OCI-LY7 (cell line): Measurements from ENCODE around the gene PCDHGA1. TPM values are rescaled to one million over a fixed set of nuclear protein-coding genes. Genes with fewer than 3 reads are reported as not detected.

Experiments
- BruUV-seq: library from RNA; stranded (reverse); fragments of 400-500 nt; replicated peaks from 2 replicates; lab custom pipeline; 2021; lab: Mats Ljungman, UMichigan
- CTCF ChIA-PET: fragments of 300-600 bp; sonication (Branson Sonifier 250); formaldehyde crosslinking; loops from one replicate; lab custom pipeline; 2022; ENCODE audit warnings: antibody characterized with exemption; ENCODE audit not compliant: unreplicated experiment; lab: Charles Lee
- POLR2A ChIA-PET: fragments of 300-600 bp; sonication (Branson Sonifier 250); formaldehyde crosslinking; loops from one replicate; lab custom pipeline; 2022; ENCODE audit warnings: antibody characterized with exemption; lab: Charles Lee
- DNase-seq: peaks from one replicate; pipeline ENCODE4 v3.0.0-alpha.2; 2015; ENCODE audit warnings: low spot score
- H2AFZ ChIP-seq: fragments of 200-600 bp; sonication (generic), shearing (Covaris generic); 2 replicates; pipeline ENCODE4 v1.6.1; 2014; ENCODE audit warnings: mild to moderate bottlenecking, antibody characterized with exemption, low read length, moderate library complexity
- H3K27ac ChIP-seq: fragments of 200-600 bp; sonication (generic); 2 replicates; pipeline ENCODE4 v1.5.1; 2014; ENCODE audit warnings: mixed run types, low read depth, mild to moderate bottlenecking, moderate library complexity, low read length, inconsistent platforms; ENCODE audit not compliant: poor library complexity, severe bottlenecking
- H3K36me3 ChIP-seq: fragments of 200-600 bp; sonication (generic); 2 replicates; pipeline ENCODE4 v1.6.1; 2014; ENCODE audit warnings: mild to moderate bottlenecking, antibody characterized with exemption, low read length, moderate library complexity, mixed read lengths; ENCODE audit not compliant: insufficient read depth
- H3K4me1 ChIP-seq: fragments of 200-600 bp; sonication (generic); 2 replicates; pipeline ENCODE4 v1.5.1; 2014; ENCODE audit warnings: mild to moderate bottlenecking, low read length; ENCODE audit not compliant: insufficient read depth, poor library complexity, severe bottlenecking
- H3K4me2 ChIP-seq: fragments of 200-600 bp; sonication (generic); 2 replicates; pipeline ENCODE4 v1.6.1; 2014; ENCODE audit warnings: mild to moderate bottlenecking, low read length
- H3K4me3 ChIP-seq: fragments of 200-600 bp; sonication (generic); 2 replicates; pipeline ENCODE4 v1.5.1; 2014; ENCODE audit warnings: mild to moderate bottlenecking, low read depth, low read length; ENCODE audit not compliant: poor library complexity, severe bottlenecking
- H3K79me2 ChIP-seq: fragments of 200-600 bp; sonication (generic); 2 replicates; pipeline ENCODE4 v1.6.1; 2016; ENCODE audit warnings: low read depth, mild to moderate bottlenecking, low read length, moderate library complexity, mixed read lengths; ENCODE audit not compliant: insufficient read depth
- H3K9me2 ChIP-seq: fragments of 200-600 bp; sonication (generic); 2 replicates; pipeline ENCODE4 v1.6.1; 2016; ENCODE audit warnings: mild to moderate bottlenecking, low read length, mixed read lengths; ENCODE audit not compliant: insufficient read depth
- H3K9me3 ChIP-seq: fragments of 200-600 bp; sonication (generic); 2 replicates; pipeline ENCODE4 v1.6.1; 2014; ENCODE audit warnings: mild to moderate bottlenecking, mixed run types, low read length, mixed read lengths
- H4K20me1 ChIP-seq: fragments of 200-600 bp; sonication (generic); 2 replicates; pipeline ENCODE4 v1.6.1; 2014; ENCODE audit warnings: mild to moderate bottlenecking, antibody characterized with exemption, low read length, moderate library complexity, mixed read lengths; ENCODE audit not compliant: insufficient read depth
- CTCF ChIP-seq: fragments of 200-600 bp; sonication (generic); conservative IDR thresholded peaks from 2 replicates; pipeline ENCODE4 v1.5.1; 2014; ENCODE audit warnings: mild to moderate bottlenecking, antibody characterized with exemption, low read length, moderate library complexity, mixed read lengths
- EZH2phosphoT487 ChIP-seq: fragments of 200-600 bp; sonication (generic); IDR thresholded peaks from 2 replicates; pipeline ENCODE4 v1.6.1; 2018; ENCODE audit warnings: low read depth, borderline replicate concordance, mild to moderate bottlenecking, mixed run types, antibody characterized with exemption, low read length, moderate library complexity, mixed read lengths
- intact Hi-C: fragments of 100-400 bp; cut with micrococcal nuclease; formaldehyde crosslinking; loops from one replicate; pipeline ENCODE4 v1.10.0; 2022; ENCODE audit not compliant: unreplicated experiment
- total RNA-seq, 2 experiments: library from RNA; depleted of rRNA in 1 of 2; stranded (reverse); fragments of >200 nt in 1 of 2; shearing (Covaris generic) in 1 of 2; gene quantifications; 2 replicates each; pipeline ENCODE4 v1.2.3, GENCODE V29; 2014 to 2022

PCDHGA1 gene
- total RNA-seq, 2 experiments from 2014 or later, result 1.3 to 1.9 TPM

- ChIA-PET CTCF (interaction anchor here (1.0 to 2.0 kb wide), 3 partner anchors 18 to 71 kb away, joined by 3 to 5 read pairs (median 3); no protein-coding TSS in a partner anchor), POLR2A (interaction anchor here (1.4 to 3.2 kb wide), 5 partner anchors 11 to 522 kb away, joined by 3 to 29 read pairs (median 3); partner anchors contain the start of gene PCDHGA1)
- H3K36me3 ChIP-seq, result peaks cover 62% of the 10 kb centered on the region
- H3K27ac ChIP-seq, result no peak overlapping the region
- BruUV-seq, result no TSS peak
- peaks cover 34% of the 10 kb centered on the region for H3K4me1 ChIP-seq
- peak overlapping the region; percentile 79 for H3K4me2 ChIP-seq
- peak overlapping the region; percentile 96 for H3K4me3 ChIP-seq
- H3K79me2 ChIP-seq, result peaks cover 69% of the 10 kb centered on the region
- H3K9me2 ChIP-seq, result no peaks in the 10 kb centered on the region
- no peaks in the 10 kb centered on the region for H4K20me1 ChIP-seq
- intact Hi-C loops, result no loop called here
- no peak for DNase-seq
- H2AFZ ChIP-seq, result no peak overlapping the region
- TF ChIP-seq EZH2phosphoT487 (no peak), CTCF (no peak)
- peaks cover 51% of the 10 kb centered on the region for H3K9me3 ChIP-seq
Observed at GRCh38 chr5:141319202-141319601, 11.1 kb upstream of the PCDHGA1 start.

- DNase-seq, result no peak
- intact Hi-C loops, result loop anchor here (10.0 kb wide), 1 partner anchor 785 kb away; the partner anchor contains the start of gene NDFIP1
- ChIA-PET POLR2A (interaction anchor here (0.6 to 3.2 kb wide), 16 partner anchors 8 to 1037 kb away, joined by 3 to 29 read pairs (median 4); partner anchors contain the start of gene PCDHGA1), CTCF (interaction anchor here (0.6 to 2.0 kb wide), 9 partner anchors 8 to 194 kb away, joined by 3 to 5 read pairs (median 3); partner anchors contain the start of gene PCDHGA1)
- peaks cover 34% of the 10 kb centered on the region for H3K4me1 ChIP-seq
- no TSS peak for BruUV-seq
- peak overlapping the region; percentile 79 for H3K4me2 ChIP-seq
- no peak for TF ChIP-seq CTCF
- TF ChIP-seq EZH2phosphoT487, result no peak
- H4K20me1 ChIP-seq, result no peaks in the 10 kb centered on the region
- peaks cover 49% of the 10 kb centered on the region for H3K9me3 ChIP-seq
- peaks cover 64% of the 10 kb centered on the region for H3K79me2 ChIP-seq
- H3K4me3 ChIP-seq, result peak overlapping the region; percentile 96
- H3K36me3 ChIP-seq, result peaks cover 57% of the 10 kb centered on the region
- H2AFZ ChIP-seq, result no peak overlapping the region
- H3K27ac ChIP-seq, result peak overlapping the region; percentile 85
- H3K9me2 ChIP-seq, result no peaks in the 10 kb centered on the region
Observed at GRCh38 chr5:141319699-141320098, 10.6 kb upstream of the PCDHGA1 start.
